Astrocyte (in vitro differentiated cells and primary cell): ENCODE results near the gene HYI. TPM values are rescaled to one million over a fixed set of nuclear protein-coding genes. Genes with fewer than 3 reads are reported as not detected.

ENCODE experiments used
- DNase-seq: peaks from one replicate; pipeline ENCODE4 v3.0.0-alpha.2; 2010; ENCODE audit warnings: low read depth
- FAIRE-seq: peaks from 2 replicates; lab custom pipeline; 2011; peaks lifted over from hg19 to GRCh38; lab: Jason Lieb, UNC
- H2AFZ ChIP-seq: 2 replicates; pipeline ENCODE4 v1.6.0; 2012; ENCODE audit warnings: low read depth, low read length, inconsistent platforms
- H3K27ac ChIP-seq: 2 replicates; pipeline ENCODE4 v1.5.1; 2011; ENCODE audit warnings: low read depth, low read length, inconsistent platforms
- H3K27me3 ChIP-seq: 2 replicates; pipeline ENCODE4 v1.6.0; 2011; ENCODE audit warnings: low read length, inconsistent platforms; ENCODE audit not compliant: insufficient read depth
- H3K36me3 ChIP-seq: 2 replicates; pipeline ENCODE4 v1.5.1; 2011; ENCODE audit warnings: low read length, inconsistent platforms; ENCODE audit not compliant: insufficient read depth
- H3K4me1 ChIP-seq: 2 replicates; pipeline ENCODE4 v1.5.1; 2011; ENCODE audit warnings: low read length, inconsistent platforms; ENCODE audit not compliant: insufficient read depth
- H3K4me2 ChIP-seq: 2 replicates; pipeline ENCODE4 v1.6.0; 2012; ENCODE audit warnings: low read length, inconsistent platforms
- H3K4me3 ChIP-seq: 2 replicates; pipeline ENCODE4 v1.5.1; 2011; ENCODE audit warnings: low read depth, mild to moderate bottlenecking, low read length, inconsistent platforms; ENCODE audit not compliant: insufficient read depth
- H3K79me2 ChIP-seq: 2 replicates; pipeline ENCODE4 v1.6.0; 2012; ENCODE audit warnings: mild to moderate bottlenecking, low read length, inconsistent platforms; ENCODE audit not compliant: insufficient read depth
- H3K9ac ChIP-seq: 2 replicates; pipeline ENCODE4 v1.6.0; 2012; ENCODE audit warnings: mild to moderate bottlenecking, low read length, inconsistent platforms
- H3K9me3 ChIP-seq: 2 replicates; pipeline ENCODE4 v1.5.1; 2012; ENCODE audit warnings: low read depth, mild to moderate bottlenecking, low read length, inconsistent platforms; ENCODE audit not compliant: insufficient read depth
- H4K20me1 ChIP-seq: 2 replicates; pipeline ENCODE4 v1.6.0; 2012; ENCODE audit warnings: low read length, inconsistent platforms; ENCODE audit not compliant: insufficient read depth
- H3K27ac Mint-ChIP-seq: one replicate; pipeline ENCODE4 v1.8.0; 2021; ENCODE audit warnings: mild to moderate bottlenecking, mixed read lengths; ENCODE audit not compliant: unreplicated experiment
- H3K27me3 Mint-ChIP-seq: one replicate; pipeline ENCODE4 v1.8.0; 2021; ENCODE audit warnings: low read depth, mixed read lengths; ENCODE audit not compliant: unreplicated experiment
- H3K36me3 Mint-ChIP-seq: one replicate; pipeline ENCODE4 v1.8.0; 2021; ENCODE audit warnings: low read depth, mixed read lengths; ENCODE audit not compliant: unreplicated experiment
- H3K4me1 Mint-ChIP-seq: one replicate; pipeline ENCODE4 v1.8.0; 2021; ENCODE audit warnings: low read depth, mixed read lengths; ENCODE audit not compliant: unreplicated experiment
- H3K4me3 Mint-ChIP-seq: one replicate; pipeline ENCODE4 v1.8.0; 2021; ENCODE audit warnings: mild to moderate bottlenecking, moderate library complexity, mixed read lengths; ENCODE audit not compliant: unreplicated experiment
- H3K9me3 Mint-ChIP-seq: one replicate; pipeline ENCODE4 v1.8.0; 2021; ENCODE audit warnings: mild to moderate bottlenecking, mixed read lengths; ENCODE audit not compliant: unreplicated experiment
- EZH2 ChIP-seq: IDR thresholded peaks from 2 replicates; pipeline ENCODE4 v1.6.1; 2012; ENCODE audit warnings: mild to moderate bottlenecking, low read length, inconsistent platforms; ENCODE audit not compliant: insufficient read depth
- total RNA-seq: library from RNA; stranded (reverse); gene quantifications from 2 replicates; pipeline ENCODE4 v1.2.1, GENCODE V29; 2021
- TF ChIP-seq, protein P1 (sequence below): IDR thresholded peaks from 2 replicates; pipeline ENCODE4 v1.5.1; 2011; ENCODE audit warnings: low read depth, mild to moderate bottlenecking, inconsistent platforms, low read length, moderate library complexity; ENCODE audit not compliant: insufficient read depth

HYI gene
- total RNA-seq, 1 donor from 2014 or later = 31.0 TPM

DNA sequence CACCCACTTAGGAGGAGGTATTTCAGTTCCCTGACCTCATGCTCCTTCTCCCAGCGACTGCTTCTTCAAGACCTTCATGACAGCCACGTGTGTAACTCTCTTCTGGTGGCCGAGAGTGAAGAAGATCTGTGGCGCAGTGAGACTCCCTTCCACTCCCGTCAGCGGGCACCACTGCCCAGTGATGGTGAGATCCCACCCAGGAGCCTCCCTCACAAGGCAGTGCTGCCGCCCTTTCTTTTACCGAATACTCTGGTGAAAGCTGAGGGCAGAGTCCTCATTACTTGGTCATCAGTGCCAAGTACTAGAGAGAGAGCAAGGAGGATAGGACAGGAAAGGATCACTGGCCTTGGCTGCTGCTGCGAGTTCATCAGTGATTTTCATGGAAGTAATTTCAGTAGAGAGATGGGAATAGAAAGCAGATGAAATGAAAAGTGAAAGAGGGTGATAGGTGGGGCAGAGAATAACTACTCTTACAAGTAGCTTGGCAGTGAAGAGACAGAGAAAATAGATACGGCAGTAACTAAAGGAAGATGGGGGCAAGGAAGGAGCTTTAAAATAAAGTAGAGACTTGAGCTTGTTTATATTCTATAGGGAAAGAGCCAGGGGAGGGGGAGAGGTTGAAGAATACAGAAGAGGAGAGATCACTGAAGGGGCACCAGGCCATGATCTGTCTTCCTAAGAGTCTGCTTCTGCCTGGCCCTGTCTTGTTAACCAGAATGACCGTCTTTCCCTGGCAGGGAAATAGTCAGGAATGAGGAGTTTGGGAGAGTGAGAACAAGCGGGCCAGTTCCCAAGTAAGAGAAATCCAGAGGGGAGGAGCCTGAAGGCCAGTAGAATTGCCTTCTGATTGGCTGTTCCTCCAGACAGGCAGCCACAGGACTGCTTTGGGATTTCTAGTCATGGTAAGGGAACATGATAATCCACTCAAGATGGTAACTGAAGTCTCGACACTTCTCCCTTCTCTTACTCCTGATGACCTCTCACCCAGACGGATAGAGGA, 18.3 kb downstream of the HYI start:
- H3K9me3 ChIP-seq = no peaks in the 10 kb centered on the region
- H3K4me1 ChIP-seq = no peaks in the 10 kb centered on the region
- Mint-ChIP-seq H3K36me3 (peaks cover 49% of the 10 kb centered on the region), H3K27me3 (no peaks in the 10 kb centered on the region), H3K4me1 (peaks cover 19% of the 10 kb centered on the region), H3K27ac (peak overlapping the region; percentile 84), H3K9me3 (no peaks in the 10 kb centered on the region), H3K4me3 (peak overlapping the region; percentile 55)
- H3K27me3 ChIP-seq = no peaks in the 10 kb centered on the region
- no peak overlapping the region for H2AFZ ChIP-seq
- no peaks in the 10 kb centered on the region for H4K20me1 ChIP-seq
- DNase-seq (peak; percentile 16), FAIRE-seq (no peak)
- no peak overlapping the region for H3K4me3 ChIP-seq
- H3K9ac ChIP-seq = no peak overlapping the region
- peaks cover 33% of the 10 kb centered on the region for H3K36me3 ChIP-seq
- H3K79me2 ChIP-seq = no peaks in the 10 kb centered on the region
- TF ChIP-seq, protein P1, sequence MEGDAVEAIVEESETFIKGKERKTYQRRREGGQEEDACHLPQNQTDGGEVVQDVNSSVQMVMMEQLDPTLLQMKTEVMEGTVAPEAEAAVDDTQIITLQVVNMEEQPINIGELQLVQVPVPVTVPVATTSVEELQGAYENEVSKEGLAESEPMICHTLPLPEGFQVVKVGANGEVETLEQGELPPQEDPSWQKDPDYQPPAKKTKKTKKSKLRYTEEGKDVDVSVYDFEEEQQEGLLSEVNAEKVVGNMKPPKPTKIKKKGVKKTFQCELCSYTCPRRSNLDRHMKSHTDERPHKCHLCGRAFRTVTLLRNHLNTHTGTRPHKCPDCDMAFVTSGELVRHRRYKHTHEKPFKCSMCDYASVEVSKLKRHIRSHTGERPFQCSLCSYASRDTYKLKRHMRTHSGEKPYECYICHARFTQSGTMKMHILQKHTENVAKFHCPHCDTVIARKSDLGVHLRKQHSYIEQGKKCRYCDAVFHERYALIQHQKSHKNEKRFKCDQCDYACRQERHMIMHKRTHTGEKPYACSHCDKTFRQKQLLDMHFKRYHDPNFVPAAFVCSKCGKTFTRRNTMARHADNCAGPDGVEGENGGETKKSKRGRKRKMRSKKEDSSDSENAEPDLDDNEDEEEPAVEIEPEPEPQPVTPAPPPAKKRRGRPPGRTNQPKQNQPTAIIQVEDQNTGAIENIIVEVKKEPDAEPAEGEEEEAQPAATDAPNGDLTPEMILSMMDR = no peak
- no peak for TF ChIP-seq EZH2
- no peak overlapping the region for H3K4me2 ChIP-seq
- no peak overlapping the region for H3K27ac ChIP-seq

DNA sequence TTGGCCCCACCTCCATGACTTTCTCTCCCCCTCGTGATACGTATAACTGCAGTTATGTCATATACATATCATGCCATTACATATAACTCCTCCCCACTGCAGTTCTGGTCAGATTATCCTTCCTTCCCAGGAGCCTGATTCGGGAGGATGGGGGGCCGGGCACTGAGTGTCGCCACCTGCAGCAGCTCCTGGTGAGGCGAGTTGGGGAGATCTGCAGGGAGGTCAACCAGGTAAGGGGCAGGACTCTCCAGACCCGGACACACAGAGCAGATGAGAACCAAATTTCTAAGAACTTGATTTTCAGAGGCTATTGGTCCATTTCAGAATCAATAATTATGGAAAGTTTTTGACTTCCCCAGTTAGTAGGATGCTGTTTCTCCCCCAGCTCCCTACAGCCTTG, 19.5 kb downstream of the HYI start:
- H3K79me2 ChIP-seq = no peaks in the 10 kb centered on the region
- DNase-seq = no peak
- Mint-ChIP-seq H3K4me3 (no peak overlapping the region), H3K36me3 (peaks cover 54% of the 10 kb centered on the region), H3K27ac (no peak overlapping the region), H3K4me1 (peaks cover 19% of the 10 kb centered on the region), H3K9me3 (no peaks in the 10 kb centered on the region), H3K27me3 (no peaks in the 10 kb centered on the region)
- no peaks in the 10 kb centered on the region for H3K4me1 ChIP-seq
- no peak for FAIRE-seq
- H3K9ac ChIP-seq = no peak overlapping the region
- H2AFZ ChIP-seq = no peak overlapping the region
- no peak overlapping the region for H3K4me2 ChIP-seq
- H3K4me3 ChIP-seq = no peak overlapping the region
- H3K27me3 ChIP-seq = no peaks in the 10 kb centered on the region
- H3K36me3 ChIP-seq = peaks cover 44% of the 10 kb centered on the region
- no peak overlapping the region for H3K27ac ChIP-seq
- TF ChIP-seq EZH2 = no peak
- TF ChIP-seq, protein P1 = no peak
- no peaks in the 10 kb centered on the region for H4K20me1 ChIP-seq
- no peaks in the 10 kb centered on the region for H3K9me3 ChIP-seq

DNA sequence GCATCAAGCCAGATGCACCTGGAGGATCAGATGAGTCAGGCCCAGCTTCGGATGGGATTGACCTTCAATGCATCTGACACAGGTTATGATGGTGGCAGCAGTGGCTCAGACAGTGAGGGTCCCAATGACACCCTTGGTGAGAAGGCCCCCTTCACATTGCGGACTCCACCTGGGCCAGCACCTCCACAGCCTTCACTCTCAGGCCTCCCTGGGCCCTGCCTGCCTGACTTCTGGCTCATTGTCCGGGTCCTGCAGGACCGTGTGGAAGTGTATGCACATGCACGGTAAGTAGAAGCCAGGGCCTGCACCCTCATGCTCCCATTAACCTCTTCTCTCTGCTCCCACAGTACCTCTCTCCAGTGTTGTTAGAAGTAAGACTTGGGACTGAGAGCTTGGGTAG, 20.8 kb downstream of the HYI start:
- H3K36me3 Mint-ChIP-seq = peaks cover 61% of the 10 kb centered on the region
- H3K4me1 ChIP-seq = no peaks in the 10 kb centered on the region
- peaks cover 53% of the 10 kb centered on the region for H3K36me3 ChIP-seq

More for the DNA sequence above, 20.8 kb downstream of the HYI start:
- Histone ChIP-seq H3K4me2 (no peak overlapping the region), H2AFZ (no peak overlapping the region), H3K9me3 (no peaks in the 10 kb centered on the region), H3K9ac (no peak overlapping the region), H4K20me1 (no peaks in the 10 kb centered on the region), H3K27ac (no peak overlapping the region), H3K4me3 (no peak overlapping the region), H3K27me3 (no peaks in the 10 kb centered on the region), H3K79me2 (no peaks in the 10 kb centered on the region)
- no peak overlapping the region for H3K4me3 Mint-ChIP-seq
- no peaks in the 10 kb centered on the region for H3K9me3 Mint-ChIP-seq
- FAIRE-seq = no peak
- DNase-seq = no peak
- H3K4me1 Mint-ChIP-seq = peaks cover 19% of the 10 kb centered on the region
- no peak overlapping the region for H3K27ac Mint-ChIP-seq
- H3K27me3 Mint-ChIP-seq = no peaks in the 10 kb centered on the region
- TF ChIP-seq EZH2 = no peak
- TF ChIP-seq, protein P1 = no peak
